Measurements from ENCODE around the gene ATOH7. TPM values are rescaled to one million over a fixed set of nuclear protein-coding genes. Genes with fewer than 3 reads are reported as not detected.

ATOH7 gene
- polyA plus RNA-seq, 4 donors: 0.30 to 3.0 (median 1.2) TPM

- H3K36me3 ChIP-seq (ENCODE audit: control insufficient read depth in 3 of 3, insufficient read depth in 2 of 3, low read depth in 1 of 3, low read length in 3 of 3): no peaks in the 10 kb centered on the region
- H3K27ac ChIP-seq (ENCODE audit: low read depth in 1 of 3, low read length in 2 of 3): no peak overlapping the region
- 60 to 71% (median 71%) methylated on average over 7 of the region's 7 CpGs for WGBS, 3 donors
- no peak overlapping the region for H3K4me3 ChIP-seq (ENCODE audit: low read depth in 1 of 3, low read length in 3 of 3)
- peaks cover 0 to 5% (median 3%) of the 10 kb centered on the region in 3 donors for H3K27me3 ChIP-seq (ENCODE audit: control insufficient read depth in 3 of 3, insufficient read depth in 3 of 3, low read length in 3 of 3)
- FAIRE-seq: no peak
- H3K9me3 ChIP-seq (ENCODE audit: control insufficient read depth in 2 of 2, insufficient read depth in 1 of 2, low read depth in 1 of 2, low read length in 1 of 2): no peaks in the 10 kb centered on the region
- DNase-seq: no peak
- H3K4me1 ChIP-seq (ENCODE audit: control insufficient read depth in 3 of 3, insufficient read depth in 2 of 3, low read depth in 1 of 3, low read length in 2 of 3): no peaks in the 10 kb centered on the region
Observed at GRCh38 chr10:68184546-68184945, 47.4 kb downstream of the ATOH7 start.

Other genes starting within 250 kb of the ATOH7 start
- gene HERC4, start 156.8 kb downstream of the ATOH7 start, polyA plus RNA-seq: 10 to 100 TPM; 13.5 to 40.5 (median 30.7) TPM
- under 1 TPM; under 0.01 to 0.54 (median 0.12) TPM for gene MYPN, start 122.6 kb downstream of the ATOH7 start, polyA plus RNA-seq
- gene HNRNPH3, start 100.0 kb upstream of the ATOH7 start, polyA plus RNA-seq: 100 to 1,000 TPM; 117 to 229 (median 139) TPM
- 100 to 1,000 TPM in 3 of 4 donors, 10 to 100 TPM in 1; 45.1 to 333 (median 220) TPM for gene PBLD, start 100.8 kb upstream of the ATOH7 start, polyA plus RNA-seq
- gene RUFY2, start 175.2 kb upstream of the ATOH7 start, polyA plus RNA-seq: 10 to 100 TPM in 1 of 4 donors, 1 to 10 TPM in 3; 4.5 to 17.2 (median 5.0) TPM
- 1 to 10 TPM; 2.2 to 7.8 (median 4.1) TPM for gene DNA2, start 239.9 kb upstream of the ATOH7 start, polyA plus RNA-seq

Data from small intestine (tissue), 7 donors.